RCC 7860 (cell line): ENCODE data around the gene TANGO2.
"Not testable (repeated sequence)": the region's sequence is repeated elsewhere in the genome, so short reads cannot be mapped to it uniquely, and the experiment has no call there.

ENCODE experiments used
- DNase-seq: peaks from one replicate; pipeline ENCODE4 v3.0.0-alpha.2; 2015; ENCODE audit warnings: low spot score
- FAIRE-seq: peaks from 2 replicates; lab custom pipeline; 2012; peaks lifted over from hg19 to GRCh38; lab: Jason Lieb, UNC

Gene TANGO2

DNA sequence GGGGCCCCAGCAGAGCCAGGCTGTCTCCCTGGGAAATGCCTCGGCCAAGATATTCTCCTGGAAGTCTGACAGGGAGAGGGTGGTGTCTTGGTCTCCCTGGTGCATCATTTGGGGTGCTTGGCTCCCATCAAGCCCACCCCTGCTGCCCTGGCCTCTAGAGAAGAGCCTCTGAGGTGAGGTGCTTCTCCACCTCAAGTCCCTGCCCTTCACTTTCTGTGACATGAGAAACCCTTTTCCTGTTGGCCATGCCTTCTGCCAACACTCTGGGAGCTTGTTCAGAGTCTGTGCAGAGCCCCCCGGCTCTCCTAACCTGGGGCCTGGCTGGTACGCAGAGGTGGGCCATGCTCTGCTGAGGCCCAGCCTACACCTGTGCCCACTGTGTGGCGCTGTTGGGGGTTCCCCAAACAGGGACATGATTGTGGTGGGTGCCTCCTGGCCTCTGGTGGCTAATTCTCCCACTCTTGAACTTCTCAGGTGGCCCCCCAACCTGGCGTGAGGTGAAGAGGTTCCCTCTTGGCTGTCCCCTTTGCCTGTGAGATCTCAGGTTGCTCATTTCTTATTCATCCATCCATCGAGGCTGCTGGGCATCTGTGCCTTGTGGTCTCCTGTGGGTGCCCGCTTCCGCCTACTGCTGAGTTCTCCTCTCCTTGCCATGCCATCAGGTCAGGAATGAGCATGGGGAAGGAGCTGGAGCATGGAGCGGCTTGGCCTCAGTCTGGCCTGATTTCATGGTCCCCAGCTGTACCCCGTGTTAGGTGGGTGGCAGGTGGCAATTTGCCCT is 40.0 kb downstream of the TANGO2 start:
- no peak for DNase-seq
- FAIRE-seq = no peak

DNA sequence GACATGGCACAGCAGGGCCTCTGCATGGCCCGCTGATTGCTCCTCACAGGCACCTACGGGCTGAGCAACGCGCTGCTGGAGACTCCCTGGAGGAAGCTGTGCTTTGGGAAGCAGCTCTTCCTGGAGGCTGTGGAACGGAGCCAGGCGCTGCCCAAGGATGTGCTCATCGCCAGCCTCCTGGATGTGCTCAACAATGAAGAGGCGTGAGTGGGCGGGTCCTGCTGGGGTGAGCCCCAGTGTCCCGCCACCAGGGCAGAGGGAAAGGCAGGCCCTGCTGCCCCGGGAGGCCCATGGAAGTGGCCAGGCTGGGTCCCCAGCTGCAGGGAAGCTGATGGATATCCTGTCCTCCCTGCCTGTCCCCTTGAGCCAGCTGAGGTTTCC is 40.6 kb downstream of the TANGO2 start:
- DNase-seq = no peak
- FAIRE-seq = no peak

DNA sequence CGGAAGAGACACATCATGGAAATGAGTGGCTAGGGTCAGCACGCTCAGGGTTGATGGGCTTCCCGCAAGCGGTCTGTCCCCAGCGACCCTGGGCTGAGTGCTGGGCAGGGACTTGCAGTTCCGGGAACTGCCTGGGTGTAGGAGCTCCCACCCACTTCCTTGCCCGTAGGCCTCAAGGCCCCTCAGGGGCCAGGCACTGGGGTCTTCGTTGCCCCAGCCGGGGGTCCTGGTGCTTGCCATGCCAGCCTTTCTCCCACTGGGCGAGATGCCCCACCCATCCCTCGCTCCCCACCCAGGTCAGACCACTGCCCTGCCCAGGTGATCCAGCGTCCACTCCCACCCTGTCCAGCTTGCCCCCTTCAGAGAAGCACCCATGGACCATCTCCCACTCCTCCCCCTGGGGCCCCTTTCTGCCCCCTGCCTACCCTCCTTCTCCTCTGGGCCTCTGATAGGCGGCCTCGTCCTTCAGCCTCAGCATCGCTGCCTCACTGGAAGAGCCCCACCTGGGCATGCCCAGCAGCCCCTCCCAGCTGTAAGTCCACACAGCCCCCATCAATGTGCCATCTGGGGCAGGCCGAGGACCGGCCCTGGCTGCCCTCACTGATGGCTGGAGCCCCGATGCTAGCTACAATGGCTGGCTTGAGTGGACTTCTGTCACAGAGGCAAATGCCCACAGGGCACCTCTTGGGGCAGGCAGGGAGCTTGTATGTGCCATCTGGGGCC is 41.3 kb downstream of the TANGO2 start:
- DNase-seq (no peak), FAIRE-seq (no peak)

DNA sequence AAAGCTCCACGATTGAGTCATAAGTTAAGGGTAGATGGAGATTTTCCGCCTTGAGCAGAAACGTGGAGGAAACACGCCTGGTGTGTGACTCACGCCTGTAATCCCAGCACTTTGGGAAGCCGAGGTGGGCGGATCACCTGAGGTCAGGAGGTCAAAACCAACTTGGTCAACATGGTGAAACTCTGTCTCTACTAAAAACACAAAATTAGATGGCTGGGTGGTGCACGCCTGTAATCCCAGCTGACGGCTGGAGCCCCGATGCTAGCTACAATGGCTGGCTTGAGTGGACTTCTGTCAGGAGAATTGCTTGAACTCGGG is 41.8 kb downstream of the TANGO2 start:
- DNase-seq = peak; percentile 57
- FAIRE-seq = peak; percentile 7

DNA sequence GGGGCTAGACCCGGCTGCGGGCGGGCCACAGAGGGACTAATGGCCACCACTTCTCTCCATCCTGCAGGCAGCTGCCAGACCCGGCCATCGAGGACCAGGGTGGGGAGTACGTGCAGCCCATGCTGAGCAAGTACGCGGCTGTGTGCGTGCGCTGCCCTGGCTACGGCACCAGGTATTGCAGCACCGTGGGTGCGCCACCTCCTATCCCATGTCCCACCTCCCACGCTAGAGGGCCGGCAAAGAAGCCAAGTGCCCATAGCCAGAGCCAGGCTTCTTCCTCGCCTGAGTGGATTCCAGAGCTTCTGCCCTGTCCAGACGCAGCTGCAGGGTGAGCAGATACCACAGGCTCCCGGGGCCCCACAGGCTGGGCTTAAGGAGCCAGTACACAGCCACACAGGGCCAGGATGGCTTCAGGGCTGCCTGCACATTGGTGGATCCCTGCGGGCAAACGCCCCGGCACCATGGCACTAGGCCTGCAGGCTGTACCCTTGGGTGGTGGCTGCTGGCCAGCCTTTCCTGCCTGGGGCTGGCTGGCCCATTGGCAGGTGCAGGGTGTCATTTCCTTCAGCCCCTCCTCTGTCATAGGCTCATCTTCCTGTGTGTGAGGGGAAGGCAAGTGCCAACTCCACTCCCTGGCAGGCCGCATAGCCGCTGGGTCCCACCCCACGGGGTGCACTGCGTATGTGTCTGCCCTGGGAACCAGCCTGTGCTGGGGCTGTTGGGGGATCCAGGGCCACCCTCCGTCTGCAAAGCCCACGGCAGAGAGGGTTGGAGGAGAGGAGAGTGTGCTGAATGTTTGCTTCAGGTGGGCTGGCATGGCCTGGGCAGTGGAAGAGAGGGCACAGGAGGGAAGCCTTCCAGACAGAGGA is 42.6 kb downstream of the TANGO2 start:
- no peak for FAIRE-seq

DNA sequence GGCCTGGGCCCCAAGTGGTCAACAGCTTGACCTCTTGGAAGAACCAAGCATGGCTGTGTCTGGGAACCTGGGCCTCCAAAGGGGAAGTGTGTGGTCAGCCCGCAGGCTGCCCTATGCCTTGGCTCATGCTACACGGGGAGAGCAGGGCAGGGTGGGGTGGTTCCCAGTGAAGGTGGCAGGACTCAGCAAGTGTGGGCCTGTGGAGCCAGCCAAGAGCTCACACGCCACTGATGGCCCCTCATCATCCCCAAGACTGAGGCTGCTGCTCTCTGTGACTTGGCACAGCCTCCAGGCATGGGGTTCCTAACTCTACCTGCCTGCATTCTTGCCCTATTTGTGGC is 43.2 kb downstream of the TANGO2 start:
- FAIRE-seq (no peak), DNase-seq (no peak)

More for the DNA sequence above, 42.6 kb downstream of the TANGO2 start:
- no peak for DNase-seq

DNA sequence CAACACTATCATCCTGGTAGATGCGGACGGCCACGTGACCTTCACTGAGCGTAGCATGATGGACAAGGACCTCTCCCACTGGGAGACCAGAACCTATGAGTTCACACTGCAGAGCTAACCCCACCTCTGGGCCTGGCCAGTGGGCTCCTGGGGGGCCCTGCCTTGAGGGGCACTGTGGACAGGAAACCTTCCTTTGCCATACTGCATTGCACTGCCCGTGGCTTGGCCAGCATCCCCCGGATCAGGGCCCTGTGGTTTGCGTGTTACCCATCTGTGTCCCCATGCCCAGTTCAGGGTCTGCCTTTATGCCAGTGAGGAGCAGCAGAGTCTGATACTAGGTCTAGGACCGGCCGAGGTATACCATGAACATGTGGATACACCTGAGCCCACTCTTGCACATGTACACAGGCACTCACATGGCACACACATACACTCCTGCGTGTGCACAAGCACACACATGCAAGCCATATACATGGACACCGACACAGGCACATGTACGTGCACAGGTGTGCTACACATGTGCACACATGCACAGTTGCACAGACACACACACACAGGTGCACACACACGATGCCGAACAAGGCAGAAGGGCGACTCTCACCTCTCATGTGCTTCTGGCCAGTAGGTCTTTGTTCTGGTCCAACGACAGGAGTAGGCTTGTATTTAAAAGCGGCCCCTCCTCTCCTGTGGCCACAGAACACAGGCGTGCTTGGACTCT is 43.8 kb downstream of the TANGO2 start:
- DNase-seq (no peak), FAIRE-seq (no peak)

DNA sequence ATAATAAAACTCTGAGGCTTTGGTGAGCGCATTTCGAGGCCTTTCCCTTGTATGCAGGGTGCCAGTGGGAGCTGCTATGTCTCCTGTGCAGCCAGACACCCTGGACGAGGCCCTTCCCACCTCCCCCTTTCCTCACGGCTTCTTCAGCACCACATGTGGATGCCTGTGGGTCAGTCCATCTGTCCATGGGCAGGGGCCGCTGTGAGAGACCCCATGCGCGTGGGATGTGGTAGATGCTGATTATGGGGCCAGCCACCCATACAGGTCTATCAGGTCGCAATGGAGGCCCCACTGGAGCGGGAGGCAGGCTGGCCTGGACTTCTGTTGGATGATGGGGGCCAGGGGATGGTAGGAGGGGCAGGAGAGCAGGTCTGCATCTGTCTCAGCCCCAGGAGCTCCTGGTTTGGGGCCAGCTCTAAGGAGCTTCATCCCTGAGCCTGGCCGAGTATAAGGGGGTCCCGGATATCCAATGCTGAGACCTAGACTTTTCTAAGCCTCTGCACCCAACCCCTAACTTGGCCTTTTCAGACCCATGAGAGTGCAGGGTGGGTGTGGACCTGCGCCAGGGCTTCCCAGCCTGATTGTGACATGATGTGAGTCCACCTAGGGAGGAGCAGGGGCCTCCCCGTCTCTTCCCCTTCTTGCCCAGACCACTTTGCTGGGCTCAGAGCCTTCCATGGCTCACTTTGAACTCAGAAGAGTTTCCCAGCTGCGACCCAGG is 45.1 kb downstream of the TANGO2 start:
- FAIRE-seq (no peak), DNase-seq (no peak)

DNA sequence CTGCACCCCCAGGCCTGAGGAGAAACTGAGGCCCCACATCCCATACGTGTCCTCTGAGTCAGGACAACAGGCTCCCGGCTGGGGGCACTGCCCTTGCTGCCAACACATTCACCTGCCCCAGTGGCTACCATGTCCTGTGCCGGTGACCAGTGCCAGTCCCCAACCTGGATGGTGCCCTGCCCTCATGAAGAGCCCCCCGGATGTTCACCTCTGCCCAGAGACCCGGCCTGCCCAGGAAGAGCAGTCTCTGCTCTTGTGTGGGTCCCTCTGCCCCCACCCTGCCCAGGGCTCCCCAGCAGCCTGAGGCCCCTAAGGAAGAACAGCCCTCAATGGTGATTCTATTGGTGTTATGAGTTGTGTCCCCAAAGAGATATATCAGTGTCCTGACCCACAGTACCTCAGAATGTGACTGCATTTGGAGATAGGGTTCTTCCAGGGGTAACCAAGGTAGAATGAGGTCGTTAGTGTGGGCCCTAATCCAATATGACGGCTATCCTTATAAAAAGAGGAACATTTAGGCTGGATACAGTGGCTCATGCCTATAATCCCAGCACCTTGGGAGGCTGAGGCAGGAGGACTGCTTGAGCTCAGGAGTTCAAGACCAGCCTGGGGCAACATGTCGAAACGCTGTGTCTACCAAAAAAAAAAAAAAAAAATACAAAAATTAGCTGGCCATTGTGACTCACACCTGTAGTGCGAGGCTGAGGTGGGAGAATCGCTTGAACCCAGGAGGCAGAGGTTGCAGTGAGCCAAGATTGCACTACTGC is 45.9 kb downstream of the TANGO2 start:
- no peak for DNase-seq
- no peak for FAIRE-seq

DNA sequence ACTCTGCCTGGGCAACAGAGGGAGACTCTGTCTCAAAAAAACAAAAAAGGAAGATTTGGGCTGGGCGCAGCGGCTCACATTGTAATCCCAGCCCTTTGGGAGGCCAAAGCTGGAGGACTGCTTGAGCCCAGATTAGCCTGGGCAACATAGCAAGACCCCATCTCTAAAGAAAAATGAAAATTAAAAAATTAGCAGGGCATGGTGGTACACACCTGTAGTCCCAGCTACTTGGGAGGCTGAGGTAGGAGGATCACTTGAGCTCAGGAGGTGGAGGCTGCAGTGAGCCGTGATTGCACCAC is 46.4 kb downstream of the TANGO2 start:
- DNase-seq, FAIRE-seq: not testable (repeated sequence)

DNA sequence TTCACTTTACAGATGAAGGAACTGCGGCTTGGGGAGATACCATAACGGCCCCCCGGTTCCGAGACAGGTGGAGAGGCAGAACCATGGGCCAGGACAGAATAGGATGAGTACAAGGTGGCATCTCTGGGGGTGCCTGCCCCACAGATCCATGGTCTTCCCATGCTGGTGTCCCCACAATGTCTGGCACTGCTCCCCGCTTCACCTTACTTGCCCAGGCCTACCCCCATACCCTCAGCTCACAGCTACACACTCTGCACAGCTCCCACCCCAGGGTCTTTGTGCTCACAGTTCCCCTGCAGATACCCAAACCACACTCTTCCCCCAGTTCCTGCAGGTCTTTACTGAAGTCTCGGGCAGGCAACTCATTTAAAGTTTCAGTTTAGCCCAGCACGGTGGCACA is 47.7 kb downstream of the TANGO2 start:
- FAIRE-seq (no peak), DNase-seq (no peak)

DNA sequence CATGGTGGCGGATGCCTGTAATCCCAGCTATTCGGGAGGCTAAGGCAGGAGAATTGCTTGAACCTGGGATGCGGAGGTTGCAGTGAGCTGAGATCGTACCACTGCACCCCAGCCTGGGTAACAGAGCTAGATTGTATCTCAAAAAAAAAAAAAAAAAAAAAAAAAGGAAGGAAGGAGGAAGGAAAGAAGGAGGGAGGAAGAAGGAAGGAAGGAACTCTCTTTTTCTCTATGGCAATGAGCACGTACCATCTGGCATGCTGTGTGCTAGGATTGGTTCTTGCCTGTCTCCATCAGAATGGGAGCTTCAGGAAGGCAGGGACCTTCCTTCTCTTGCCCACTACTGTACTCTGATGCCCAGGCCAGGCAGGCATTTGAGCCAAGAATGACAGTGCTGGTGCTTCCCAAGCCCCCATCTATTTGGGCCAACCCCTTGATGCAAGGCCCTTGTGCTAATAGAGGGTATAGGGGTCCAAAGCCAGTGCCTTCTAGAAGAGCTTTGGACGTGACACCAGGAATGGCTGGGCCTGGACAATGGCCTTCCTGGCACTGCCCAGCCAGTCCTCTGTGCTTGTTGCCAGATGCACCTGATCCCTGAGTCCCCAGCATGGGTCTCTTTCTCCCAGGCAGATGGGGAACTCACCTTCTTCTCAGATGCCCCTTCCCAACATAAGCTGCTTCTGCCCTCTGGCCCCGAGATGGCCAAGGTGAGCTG is 48.6 kb downstream of the TANGO2 start:
- FAIRE-seq = no peak

DNA sequence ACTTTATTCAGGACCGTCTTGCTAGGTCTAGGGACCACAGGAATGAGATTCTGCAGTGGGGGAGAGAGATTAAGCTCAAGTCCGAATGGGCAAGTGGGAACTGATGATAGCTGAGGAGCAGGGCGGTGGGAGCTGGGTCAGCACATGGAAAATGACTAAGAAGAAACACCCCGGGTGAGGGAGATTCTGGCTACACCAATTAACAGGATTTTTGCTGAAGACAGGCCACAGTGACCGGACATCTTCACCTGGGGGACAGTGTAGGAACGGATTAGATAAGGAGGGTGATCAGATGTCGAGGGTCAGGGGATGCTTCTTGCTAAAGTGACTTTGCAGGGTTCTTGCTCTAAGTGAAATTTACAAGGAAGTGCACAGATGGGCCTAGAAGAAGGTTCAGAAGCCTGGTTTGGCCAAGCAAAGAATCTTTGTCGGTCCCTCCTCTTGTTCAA is 50.6 kb downstream of the TANGO2 start:
- DNase-seq (no peak), FAIRE-seq (no peak)

More for the DNA sequence above, 48.6 kb downstream of the TANGO2 start:
- no peak for DNase-seq

DNA sequence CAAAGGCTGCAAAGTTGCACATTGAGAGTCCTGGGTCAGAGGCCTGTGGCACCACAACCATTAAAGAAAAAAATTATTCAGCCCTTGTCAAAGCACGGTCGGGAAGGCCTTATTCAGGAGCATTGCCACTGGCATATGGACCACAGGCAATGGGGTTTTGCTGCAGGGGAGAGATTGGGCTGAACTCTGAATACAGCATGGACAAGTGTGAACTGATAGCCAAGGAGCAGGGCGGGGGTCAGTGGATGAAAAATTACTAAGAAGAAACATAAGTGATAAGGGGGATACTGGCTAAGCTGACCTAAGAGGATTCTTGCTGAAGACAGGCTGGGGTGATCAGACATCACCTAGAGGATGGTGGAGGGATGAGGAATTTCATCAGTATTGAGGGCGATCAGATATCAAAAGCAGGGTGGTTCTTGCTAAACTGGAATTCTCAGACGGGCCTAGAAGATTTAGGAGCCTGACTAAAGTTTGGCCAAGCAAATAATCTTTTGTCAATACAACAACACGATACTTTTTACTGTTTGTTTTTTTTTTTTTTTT is 55.8 kb downstream of the TANGO2 start:
- FAIRE-seq (no peak), DNase-seq (no peak)

DNA sequence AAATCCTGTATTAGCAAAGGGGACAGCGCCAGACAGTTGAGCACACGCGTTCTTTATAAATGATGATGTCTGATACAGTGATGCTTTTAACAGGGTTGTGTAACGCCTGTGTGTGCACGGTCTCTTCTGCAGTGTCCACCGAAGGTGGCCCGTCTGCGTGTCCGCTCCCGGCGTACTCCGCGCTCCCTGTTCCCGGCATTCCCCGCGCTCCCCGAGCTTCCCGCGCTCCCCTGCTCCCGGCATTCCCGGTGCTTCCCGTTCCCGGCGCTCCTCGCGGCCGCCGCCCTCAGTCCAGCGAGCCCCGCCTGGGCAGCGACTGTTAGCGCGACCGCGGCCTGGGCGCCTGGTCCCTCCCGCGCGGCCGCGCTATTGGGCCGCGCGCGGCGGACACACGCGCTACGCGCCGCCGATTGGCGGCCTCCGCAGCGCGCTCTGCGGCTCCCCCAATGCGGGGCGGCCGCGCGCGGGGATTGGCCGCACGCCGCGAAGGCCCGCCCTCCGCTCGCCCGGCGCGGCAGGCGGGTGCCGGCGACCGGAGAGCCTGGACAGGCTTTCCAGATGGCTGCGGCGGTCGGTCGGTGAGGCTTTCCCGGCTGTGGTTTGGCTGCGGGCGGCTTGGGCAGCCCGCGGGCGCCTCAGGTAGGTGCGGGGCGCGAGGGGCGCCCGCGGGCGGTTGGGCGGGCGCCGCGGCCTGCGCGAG is 59.0 kb downstream of the TANGO2 start, which contains the start of gene DGCR8:
Gene DGCR8 (plus strand): TSS at position 497 of the 700 bp plus-strand sequence. CDS start 5,723 bp downstream, outside the sequence.
- FAIRE-seq = no peak

DNA sequence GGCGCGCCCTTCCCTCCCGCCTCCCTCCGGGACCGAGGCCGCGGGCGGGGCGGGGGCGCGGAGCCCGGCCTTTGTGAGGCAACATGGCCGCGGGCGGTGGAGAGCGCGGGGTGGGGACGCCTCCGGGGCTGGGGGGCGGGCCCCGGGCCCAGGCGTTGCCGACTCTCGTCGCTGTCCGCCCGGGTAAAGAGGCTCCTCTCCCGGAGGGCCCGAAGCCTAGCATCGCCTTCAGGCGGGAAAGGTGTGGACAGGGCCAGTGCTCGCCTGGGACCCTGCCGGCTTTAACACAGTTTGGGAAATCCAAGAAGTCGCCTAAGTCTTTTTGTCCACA is 59.5 kb downstream of the TANGO2 start:
- no peak for FAIRE-seq
- DNase-seq = no peak

More for the DNA sequence above, 59.0 kb downstream of the TANGO2 start, which contains the start of gene DGCR8:
- peak; percentile 81 for DNase-seq

DNA sequence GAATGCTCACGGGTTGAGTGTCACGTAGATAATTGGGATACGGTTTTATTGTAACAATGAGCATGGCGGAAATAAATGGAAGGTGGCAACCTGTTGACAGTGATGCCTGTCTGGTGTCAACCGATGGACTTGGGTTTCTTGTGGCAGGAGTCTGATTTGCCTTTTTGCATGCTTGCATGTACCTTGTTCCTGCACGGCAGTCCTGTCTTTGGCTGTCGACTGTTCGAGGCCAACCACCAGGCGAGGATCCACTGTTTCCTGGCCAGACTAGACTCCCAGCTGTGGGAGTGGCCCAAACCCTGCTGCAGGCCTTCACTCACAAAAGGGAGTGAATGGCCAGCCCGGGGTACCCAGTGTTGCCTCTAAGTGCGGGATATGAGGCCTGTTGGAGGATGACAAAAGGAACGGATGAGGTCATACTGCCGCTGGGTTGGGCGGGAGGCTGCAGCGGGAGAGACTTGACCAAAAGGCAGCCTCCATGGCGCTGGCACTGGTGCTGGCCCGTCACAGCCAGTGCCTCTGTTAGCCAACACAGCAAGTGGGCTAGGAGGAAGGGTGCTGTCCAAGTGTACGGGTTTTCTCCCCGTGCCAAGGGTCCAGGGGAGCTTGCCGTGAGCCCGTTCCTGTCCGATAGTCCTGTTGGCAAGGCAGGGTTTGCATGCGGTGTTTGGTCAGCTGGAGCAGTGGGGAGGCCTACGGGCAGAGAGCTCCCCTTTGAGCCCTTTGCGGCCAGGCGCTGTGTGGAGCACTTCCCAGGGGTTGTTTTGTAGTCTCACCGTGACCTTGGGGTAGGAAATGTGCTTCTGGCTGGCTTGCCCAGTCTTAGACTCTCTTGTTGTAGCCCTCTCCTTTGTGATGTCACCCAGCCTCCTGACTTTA is 60.1 kb downstream of the TANGO2 start:
- FAIRE-seq (no peak), DNase-seq (peak; percentile 44)
